Measurements from ENCODE around the gene SLC25A23. TPM values are rescaled to one million over a fixed set of nuclear protein-coding genes. Genes with fewer than 3 reads are reported as not detected.
A peak's percentile ranks its signal among the peaks of the same experiment; 100 is the strongest.
"Not testable (repeated sequence)": the region's sequence is repeated elsewhere in the genome, so short reads cannot be mapped to it uniquely, and the experiment has no call there.

SLC25A23 gene
- 10 to 100 TPM; 16.3 to 39.4 (median 20.0) TPM for total RNA-seq
- 10 to 100 TPM; 19.8 to 22.7 TPM for polyA plus RNA-seq

DNA sequence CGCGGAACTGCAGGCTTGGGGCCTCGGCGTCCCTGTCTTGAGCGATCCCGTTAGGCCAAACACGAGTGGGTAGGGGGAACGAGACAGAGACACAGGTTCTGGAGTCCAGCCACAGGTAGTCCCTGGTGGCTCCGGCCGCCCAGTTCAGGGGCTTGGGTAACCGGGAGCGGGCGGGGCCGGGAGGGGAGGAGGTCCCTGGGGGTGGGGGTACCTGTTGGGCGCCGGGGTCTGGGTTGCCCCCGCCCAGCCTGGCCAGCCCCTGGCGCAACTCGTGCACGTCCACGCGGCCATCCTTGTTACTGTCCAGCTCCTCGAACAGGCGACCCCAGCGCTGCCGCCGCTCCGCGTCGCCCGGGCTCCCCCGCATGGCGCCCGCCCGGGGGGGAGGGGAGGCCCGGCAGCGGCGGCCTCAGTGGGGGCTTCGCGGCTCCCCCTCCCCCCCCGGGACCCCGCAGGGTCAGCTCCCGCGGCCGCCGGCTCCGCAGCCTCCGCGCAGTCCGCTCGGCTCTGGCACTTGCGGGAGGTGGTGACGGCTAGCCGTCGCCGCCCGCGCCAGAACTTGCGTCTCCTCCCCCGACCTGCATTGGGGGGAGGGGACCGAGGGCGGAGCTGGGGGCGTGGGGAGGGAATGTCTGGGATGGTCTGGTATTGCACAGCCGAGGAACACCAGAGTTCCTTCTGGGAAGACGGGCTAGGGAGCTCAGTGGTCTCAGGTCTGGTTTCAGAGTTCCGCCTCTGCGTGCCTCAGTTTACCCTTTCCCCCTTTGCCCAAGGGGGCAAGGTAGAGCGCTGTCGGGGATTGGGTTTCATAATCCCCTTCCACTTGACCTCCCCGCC is at the start of gene SLC25A23:
Gene SLC25A23, minus strand, starts transcription at position 531 of the 837 bp plus-strand sequence. Its CDS starts 164 bp downstream, at position 367.
- ATAC-seq (peak; percentile 51 to 68 (median 63)), DNase-seq (peak; percentile 72 to 91 (median 79)), FAIRE-seq (no peak)
- WGBS, 2 donors = 1% methylated on average over 37 to 70 of the region's 70 CpGs
- H3K9me3 ChIP-seq = no peaks in the 10 kb centered on the region
- intact Hi-C loops (cut with DNase I) = no loop called here
- H3K4me3 ChIP-seq = peak within 1 kb of the TSS; percentile 63 to 83 (median 75)
- H3K27ac ChIP-seq = peak within 1 kb of the TSS; percentile 77 to 98 (median 94)
- TF ChIP-seq, protein P1, sequence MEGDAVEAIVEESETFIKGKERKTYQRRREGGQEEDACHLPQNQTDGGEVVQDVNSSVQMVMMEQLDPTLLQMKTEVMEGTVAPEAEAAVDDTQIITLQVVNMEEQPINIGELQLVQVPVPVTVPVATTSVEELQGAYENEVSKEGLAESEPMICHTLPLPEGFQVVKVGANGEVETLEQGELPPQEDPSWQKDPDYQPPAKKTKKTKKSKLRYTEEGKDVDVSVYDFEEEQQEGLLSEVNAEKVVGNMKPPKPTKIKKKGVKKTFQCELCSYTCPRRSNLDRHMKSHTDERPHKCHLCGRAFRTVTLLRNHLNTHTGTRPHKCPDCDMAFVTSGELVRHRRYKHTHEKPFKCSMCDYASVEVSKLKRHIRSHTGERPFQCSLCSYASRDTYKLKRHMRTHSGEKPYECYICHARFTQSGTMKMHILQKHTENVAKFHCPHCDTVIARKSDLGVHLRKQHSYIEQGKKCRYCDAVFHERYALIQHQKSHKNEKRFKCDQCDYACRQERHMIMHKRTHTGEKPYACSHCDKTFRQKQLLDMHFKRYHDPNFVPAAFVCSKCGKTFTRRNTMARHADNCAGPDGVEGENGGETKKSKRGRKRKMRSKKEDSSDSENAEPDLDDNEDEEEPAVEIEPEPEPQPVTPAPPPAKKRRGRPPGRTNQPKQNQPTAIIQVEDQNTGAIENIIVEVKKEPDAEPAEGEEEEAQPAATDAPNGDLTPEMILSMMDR (IDR thresholded peaks at IDR 0.05) = no peak
- H3K36me3 ChIP-seq = peaks cover 0 to 1% (median 0%) of the 10 kb centered on the region in 3 donors
- H3K27me3 ChIP-seq = no peaks in the 10 kb centered on the region
- no peaks in the 10 kb centered on the region for H3K4me1 ChIP-seq

DNA sequence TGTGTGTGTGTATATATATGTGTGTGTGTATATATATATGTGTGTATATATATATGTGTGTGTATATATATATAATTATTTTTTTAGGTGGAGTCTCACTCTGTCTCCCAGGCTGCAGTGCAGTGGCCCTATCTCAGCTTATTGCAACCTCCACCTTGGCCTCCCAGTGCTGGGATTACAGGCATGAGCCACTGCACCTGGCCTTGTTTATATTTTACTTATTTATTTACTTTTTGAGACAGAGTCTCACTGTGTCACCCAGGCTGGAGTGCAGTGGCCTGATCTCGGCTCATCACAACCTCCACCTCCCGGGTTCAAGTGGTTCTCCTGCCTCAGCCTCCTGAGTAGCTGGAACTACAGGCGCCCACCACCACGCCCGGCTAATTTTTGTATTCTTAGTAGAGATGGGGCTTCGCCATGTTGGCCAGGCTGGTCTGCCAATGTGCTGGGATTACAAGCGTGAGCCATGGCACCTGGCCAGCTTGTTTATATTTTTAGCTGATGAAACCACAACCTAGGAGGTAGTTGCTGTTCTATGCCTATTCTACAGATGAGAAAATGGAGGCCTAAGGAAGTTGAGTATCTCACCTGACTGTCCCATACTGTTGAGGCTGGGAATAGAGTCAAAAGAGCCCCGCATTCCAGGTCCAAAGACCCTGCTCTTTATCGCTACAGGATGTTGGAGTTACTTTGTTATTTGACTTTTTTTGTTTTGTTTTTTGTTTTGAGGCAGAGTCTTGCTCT is 48.6 kb upstream of the SLC25A23 start:
- FAIRE-seq; H3K36me3 ChIP-seq; H3K9me3 ChIP-seq; H3K27me3 ChIP-seq; DNase-seq; intact Hi-C loops (cut with DNase I); ATAC-seq; H3K4me3 ChIP-seq: not testable (repeated sequence)
- H3K4me1 ChIP-seq = peaks cover 0 to 10% (median 0%) of the 10 kb centered on the region in 3 donors
- H3K27ac ChIP-seq = peak overlapping the region in 3 of 4 donors; percentile 68 to 82 (median 75)
- WGBS, 2 donors = 86 to 89% methylated on average over 9 of the region's 9 CpGs

DNA sequence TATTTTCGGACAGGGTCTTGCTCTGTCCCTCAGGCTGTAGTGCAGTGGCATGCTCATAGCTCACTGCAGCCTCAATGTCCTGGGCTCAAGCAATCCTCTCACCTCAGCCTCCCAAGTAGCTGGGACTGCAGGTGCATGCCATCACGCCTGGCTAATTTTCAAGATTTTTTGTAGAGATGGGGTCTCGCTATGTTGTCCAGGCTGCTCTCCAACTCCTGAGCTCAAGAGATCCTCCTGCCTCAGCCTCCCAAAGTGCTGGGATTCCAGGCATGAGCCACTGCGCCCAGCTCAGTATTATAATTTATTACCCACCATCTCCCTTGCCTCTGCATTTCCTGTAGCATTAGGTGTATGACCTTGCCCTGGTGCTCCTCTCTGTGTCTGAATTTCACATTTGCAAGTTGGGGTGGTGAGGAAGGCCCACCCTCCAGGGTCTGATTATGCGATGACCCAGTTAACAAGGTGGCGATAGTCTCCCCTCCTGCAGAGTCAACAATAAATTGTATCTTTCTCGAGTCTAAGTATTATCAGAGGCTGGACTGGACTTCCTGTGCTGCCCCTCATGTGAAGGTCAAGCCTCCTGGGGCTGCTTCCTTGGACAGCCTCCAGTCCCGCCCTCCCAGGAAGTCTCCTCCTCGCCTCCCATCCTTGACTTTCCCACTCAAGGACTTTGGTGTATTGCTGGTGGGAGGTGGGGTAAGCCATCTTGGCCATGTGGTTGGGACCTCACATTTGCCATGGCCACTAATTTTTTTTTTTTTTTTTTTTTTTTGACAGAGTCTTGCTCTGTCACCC is 44.0 kb upstream of the SLC25A23 start:
- DNase-seq (no peak), FAIRE-seq (no peak), ATAC-seq (no peak)
- no peaks in the 10 kb centered on the region for H3K9me3 ChIP-seq
- peaks cover 0 to 4% (median 2%) of the 10 kb centered on the region in 3 donors for H3K4me1 ChIP-seq
- H3K36me3 ChIP-seq = no peaks in the 10 kb centered on the region
- no peaks in the 10 kb centered on the region for H3K27me3 ChIP-seq
- intact Hi-C loops (cut with DNase I) = no loop called here
- H3K27ac ChIP-seq = no peak overlapping the region
- no peak overlapping the region for H3K4me3 ChIP-seq
- TF ChIP-seq, protein P1 (IDR thresholded peaks at IDR 0.05) = no peak
- 71 to 80% methylated on average over 9 of the region's 9 CpGs for WGBS, 2 donors

DNA sequence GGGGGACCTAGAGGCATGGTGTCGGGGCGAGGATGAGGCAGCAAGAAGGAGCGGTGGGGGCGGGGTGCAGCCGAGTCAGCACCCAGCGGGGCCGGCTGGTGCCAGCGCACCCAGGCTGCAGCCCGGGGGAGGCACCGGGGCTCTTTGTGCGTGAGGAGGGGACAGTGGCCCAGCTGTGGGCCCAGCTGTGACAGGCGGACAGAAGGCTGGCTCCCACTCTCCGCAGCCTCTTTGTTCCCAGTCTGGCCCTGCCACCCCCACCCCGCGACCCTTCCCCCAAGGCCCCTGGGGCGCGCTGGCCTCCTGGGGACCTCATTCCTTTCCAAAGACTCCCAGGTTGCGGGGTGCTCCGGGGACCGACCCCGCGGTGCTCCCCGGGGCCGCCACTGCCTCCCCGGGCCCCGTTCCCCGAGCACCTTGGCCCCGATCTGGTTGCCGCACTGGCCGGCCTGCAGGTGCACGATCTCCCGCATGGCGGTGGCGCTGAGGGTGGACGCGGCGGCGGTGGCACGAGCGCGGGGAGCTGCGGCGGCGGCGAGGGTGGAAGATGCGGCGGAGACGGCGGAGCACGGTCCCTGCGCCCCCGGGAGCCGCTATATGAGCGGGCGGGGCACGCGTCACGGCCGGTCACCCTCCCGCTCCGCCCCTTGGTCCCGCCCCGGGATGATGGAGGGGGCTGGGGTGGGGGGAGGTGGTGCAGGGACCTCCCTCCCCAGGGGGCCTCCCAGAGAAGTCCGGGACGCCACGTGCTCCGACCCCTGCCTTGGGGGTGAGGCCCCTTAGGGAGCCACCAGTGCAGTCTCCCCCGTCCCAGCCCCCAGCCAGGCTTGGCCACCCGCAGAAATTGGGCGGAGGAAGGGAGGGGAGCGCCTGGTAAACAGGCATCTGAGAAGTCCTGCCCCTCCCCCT is 42.4 kb upstream of the SLC25A23 start, which contains the start of gene TUBB4A:
Gene TUBB4A, minus strand, starts transcription at position 570 of the 909 bp plus-strand sequence. Its CDS starts 97 bp downstream, at position 473.
- no peaks in the 10 kb centered on the region for H3K9me3 ChIP-seq
- FAIRE-seq (no peak), DNase-seq (peak in 4 of 6 donors; percentile 11 to 80 (median 62)), ATAC-seq (peak; percentile 59 to 82 (median 66))
- peak within 1 kb of the TSS; percentile 45 to 62 (median 56) for H3K4me3 ChIP-seq
- 0 to 1% methylated on average over 60 to 71 of the region's 71 CpGs for WGBS, 2 donors
- no peaks in the 10 kb centered on the region for H3K36me3 ChIP-seq
- TF ChIP-seq, protein P1 (IDR thresholded peaks at IDR 0.05) = no peak
- no peak within 1 kb of the TSS for H3K27ac ChIP-seq
- intact Hi-C loops (cut with DNase I) = no loop called here
- H3K4me1 ChIP-seq = peaks cover 0 to 4% (median 0%) of the 10 kb centered on the region in 3 donors
- no peaks in the 10 kb centered on the region for H3K27me3 ChIP-seq

Data from pancreas (tissue), 10 donors.